ENCODE measurements around the gene ORMDL1. TPM values are rescaled to one million over a fixed set of nuclear protein-coding genes. Genes with fewer than 3 reads are reported as not detected.

ORMDL1 gene
- total RNA-seq, 6 donors from 2014 or later: 37.4 to 167 (median 57.2) TPM

- Histone ChIP-seq H3K27ac (no peak overlapping the region), H3K4me1 (no peaks in the 10 kb centered on the region), H3K36me3 (no peaks in the 10 kb centered on the region), H3K4me3 (no peak overlapping the region), H3K27me3 (no peaks in the 10 kb centered on the region), H3K9me3 (no peaks in the 10 kb centered on the region)
- ATAC-seq (ENCODE audit: low FRiP score in 2 of 2) (no peak), DNase-seq (no peak)
- TF ChIP-seq EP300 (IDR thresholded peaks at IDR 0.05) (no peak), POLR2A (IDR thresholded peaks at IDR 0.05) (no peak), POLR2AphosphoS5 (IDR thresholded peaks at IDR 0.05) (no peak), CTCF (IDR thresholded peaks at IDR 0.05) (no peak)
Observed at GRCh38 chr2:189726849-189727248, 57.3 kb downstream of the ORMDL1 start.

- no peaks in the 10 kb centered on the region for H3K4me1 ChIP-seq
- TF ChIP-seq POLR2A (IDR thresholded peaks at IDR 0.05) (no peak), POLR2AphosphoS5 (IDR thresholded peaks at IDR 0.05) (no peak), CTCF (IDR thresholded peaks at IDR 0.05) (no peak), EP300 (IDR thresholded peaks at IDR 0.05) (no peak)
- no peak for ATAC-seq (ENCODE audit: low FRiP score in 2 of 2)
- no peak overlapping the region for H3K27ac ChIP-seq
- no peaks in the 10 kb centered on the region for H3K9me3 ChIP-seq
- 83 to 88% methylated on average over 1 of the region's 1 CpG for WGBS, 2 donors
- no peak for DNase-seq
- H3K36me3 ChIP-seq: peaks cover 0 to 3% (median 0%) of the 10 kb centered on the region in 4 donors
- H3K27me3 ChIP-seq: no peaks in the 10 kb centered on the region
- no peak overlapping the region for H3K4me3 ChIP-seq
Observed at GRCh38 chr2:189726271-189726670, 57.9 kb downstream of the ORMDL1 start.

- H3K9me3 ChIP-seq: no peaks in the 10 kb centered on the region
- no peak for DNase-seq
- no peaks in the 10 kb centered on the region for H3K27me3 ChIP-seq
- TF ChIP-seq POLR2A (IDR thresholded peaks at IDR 0.05) (no peak), POLR2AphosphoS5 (IDR thresholded peaks at IDR 0.05) (no peak), EP300 (IDR thresholded peaks at IDR 0.05) (no peak), CTCF (IDR thresholded peaks at IDR 0.05) (no peak)
- ATAC-seq (ENCODE audit: low FRiP score in 2 of 2): no peak
- H3K4me3 ChIP-seq: no peak overlapping the region
- H3K27ac ChIP-seq: no peak overlapping the region
- H3K36me3 ChIP-seq: peaks cover 0 to 3% (median 0%) of the 10 kb centered on the region in 4 donors
- H3K4me1 ChIP-seq: no peaks in the 10 kb centered on the region
Observed at GRCh38 chr2:189723192-189723591, 60.9 kb downstream of the ORMDL1 start.

Other genes starting within 250 kb of the ORMDL1 start
- gene SLC40A1, start 203.6 kb downstream of the ORMDL1 start, total RNA-seq: 100 to 1,000 TPM in 5 of 6 donors, 10 to 100 TPM in 1; 67.4 to 154 (median 131) TPM
- 10 to 100 TPM; 29.5 to 49.6 (median 34.3) TPM for gene ASNSD1, start 122.9 kb downstream of the ORMDL1 start, total RNA-seq
- gene ANKAR, start 109.7 kb downstream of the ORMDL1 start, total RNA-seq: 10 to 100 TPM in 1 of 6 donors, 1 to 10 TPM in 5; 8.0 to 13.1 (median 9.2) TPM
- gene OSGEPL1, start 21.5 kb downstream of the ORMDL1 start, total RNA-seq: 10 to 100 TPM in 1 of 6 donors, 1 to 10 TPM in 5; 3.6 to 14.5 (median 5.4) TPM
- 10 to 100 TPM in 5 of 6 donors, 1 to 10 TPM in 1; 6.7 to 27.1 (median 20.0) TPM for gene PMS1, start 111 bp upstream of the ORMDL1 start, total RNA-seq